Measurements from ENCODE around the gene ARID5B. TPM values are rescaled to one million over a fixed set of nuclear protein-coding genes. Genes with fewer than 3 reads are reported as not detected.

The ARID5B gene
- total RNA-seq, 2 experiments from 2014 or later: 26.7 to 28.3 TPM

- no peaks in the 10 kb centered on the region for H3K27me3 Mint-ChIP-seq
- CTCF ChIA-PET: interaction anchor here (1.5 to 1.8 kb wide), 2 partner anchors 8 to 158 kb away, joined by 4 to 5 read pairs; no protein-coding TSS in a partner anchor
- no peak for TF ChIP-seq CTCF (IDR thresholded peaks at IDR 0.05)
Observed at GRCh38 chr10:62087329-62087728, 185.8 kb downstream of the ARID5B start.

GRCh38 chr10:62088786-62089185 is 187.3 kb downstream of the ARID5B start:
- DNase-seq (no peak), ATAC-seq (no peak)
- H3K27ac Mint-ChIP-seq: peak overlapping the region; percentile 34
- no peaks in the 10 kb centered on the region for H3K9me3 Mint-ChIP-seq
- TF ChIP-seq CTCF (IDR thresholded peaks at IDR 0.05): no peak
- H3K4me1 Mint-ChIP-seq (ENCODE audit: low read depth): peaks cover 30% of the 10 kb centered on the region
- intact Hi-C loops (cut with micrococcal nuclease): no loop called here
- H3K36me3 Mint-ChIP-seq (ENCODE audit: low read depth): peaks cover 88% of the 10 kb centered on the region
- POLR2A ChIA-PET: interaction anchor here (0.7 to 1.7 kb wide), 2 partner anchors 42 to 135 kb away, joined by 3 to 4 read pairs; no protein-coding TSS in a partner anchor
- no peak overlapping the region for H3K4me3 Mint-ChIP-seq
- CTCF ChIA-PET: interaction anchor here (0.7 to 1.8 kb wide), 4 partner anchors 10 to 156 kb away, joined by 3 to 5 read pairs (median 4); no protein-coding TSS in a partner anchor
- no peaks in the 10 kb centered on the region for H3K27me3 Mint-ChIP-seq

More at GRCh38 chr10:62087329-62087728, 185.8 kb downstream of the ARID5B start:
- POLR2A ChIA-PET: interaction anchor here (0.9 to 1.7 kb wide), 2 partner anchors 33 to 40 kb away, joined by 3 to 4 read pairs; no protein-coding TSS in a partner anchor
- Mint-ChIP-seq H3K36me3 (ENCODE audit: low read depth) (peaks cover 76% of the 10 kb centered on the region), H3K4me1 (ENCODE audit: low read depth) (peaks cover 43% of the 10 kb centered on the region), H3K9me3 (no peaks in the 10 kb centered on the region), H3K4me3 (no peak overlapping the region), H3K27ac (no peak overlapping the region)
- no peak for ATAC-seq
- no peak for DNase-seq
- intact Hi-C loops (cut with micrococcal nuclease): no loop called here

GRCh38 chr10:62092301-62093030 is 191.0 kb downstream of the ARID5B start:
- peaks cover 78% of the 10 kb centered on the region for H3K36me3 Mint-ChIP-seq (ENCODE audit: low read depth)
- H3K9me3 Mint-ChIP-seq: no peaks in the 10 kb centered on the region
- TF ChIP-seq CTCF (IDR thresholded peaks at IDR 0.05): no peak
- no peak overlapping the region for H3K27ac Mint-ChIP-seq
- no peak overlapping the region for H3K4me3 Mint-ChIP-seq
- ChIA-PET POLR2A (interaction anchor here (1.2 kb wide), 1 partner anchor 10 kb away, joined by 3 read pairs; no protein-coding TSS in a partner anchor), CTCF (no interaction called here)
- H3K4me1 Mint-ChIP-seq (ENCODE audit: low read depth): peaks cover 12% of the 10 kb centered on the region
- H3K27me3 Mint-ChIP-seq: no peaks in the 10 kb centered on the region
- DNase-seq (no peak), ATAC-seq (no peak)
- intact Hi-C loops (cut with micrococcal nuclease): no loop called here

GRCh38 chr10:62093863-62094291 is 192.4 kb downstream of the ARID5B start:
- DNase-seq: no peak
- intact Hi-C loops (cut with micrococcal nuclease): no loop called here
- no peak for ATAC-seq
- no peak for TF ChIP-seq CTCF (IDR thresholded peaks at IDR 0.05)
- Mint-ChIP-seq H3K27me3 (no peaks in the 10 kb centered on the region), H3K27ac (no peak overlapping the region), H3K4me1 (ENCODE audit: low read depth) (peaks cover 8% of the 10 kb centered on the region), H3K4me3 (no peak overlapping the region), H3K36me3 (ENCODE audit: low read depth) (peaks cover 73% of the 10 kb centered on the region), H3K9me3 (no peaks in the 10 kb centered on the region)
- POLR2A ChIA-PET: interaction anchor here (1.8 kb wide), 1 partner anchor 9 kb away, joined by 6 read pairs; no protein-coding TSS in a partner anchor
- CTCF ChIA-PET: interaction anchor here (0.7 kb wide), 1 partner anchor 65 kb away, joined by 3 read pairs; no protein-coding TSS in a partner anchor
